GM12864 (cell line): ENCODE measurements around the gene TOM1.
A peak's percentile ranks its signal among the peaks of the same experiment; 100 is the strongest.

Experiments used
- DNase-seq: peaks from one replicate; pipeline ENCODE4 v3.0.0-alpha.2; 2011; ENCODE audit warnings: low read depth
- H3K4me3 ChIP-seq: 2 replicates; pipeline ENCODE4 v1.5.1; 2011; ENCODE audit warnings: mild to moderate bottlenecking, low read depth, low read length, control low read depth
- TF ChIP-seq, protein P1 (sequence below): IDR thresholded peaks from 2 replicates; pipeline ENCODE4 v1.5.1; 2011; ENCODE audit warnings: low read depth, mild to moderate bottlenecking, moderate library complexity, low read length, control low read depth, inconsistent platforms; ENCODE audit errors: missing control alignments

The TOM1 gene

DNA sequence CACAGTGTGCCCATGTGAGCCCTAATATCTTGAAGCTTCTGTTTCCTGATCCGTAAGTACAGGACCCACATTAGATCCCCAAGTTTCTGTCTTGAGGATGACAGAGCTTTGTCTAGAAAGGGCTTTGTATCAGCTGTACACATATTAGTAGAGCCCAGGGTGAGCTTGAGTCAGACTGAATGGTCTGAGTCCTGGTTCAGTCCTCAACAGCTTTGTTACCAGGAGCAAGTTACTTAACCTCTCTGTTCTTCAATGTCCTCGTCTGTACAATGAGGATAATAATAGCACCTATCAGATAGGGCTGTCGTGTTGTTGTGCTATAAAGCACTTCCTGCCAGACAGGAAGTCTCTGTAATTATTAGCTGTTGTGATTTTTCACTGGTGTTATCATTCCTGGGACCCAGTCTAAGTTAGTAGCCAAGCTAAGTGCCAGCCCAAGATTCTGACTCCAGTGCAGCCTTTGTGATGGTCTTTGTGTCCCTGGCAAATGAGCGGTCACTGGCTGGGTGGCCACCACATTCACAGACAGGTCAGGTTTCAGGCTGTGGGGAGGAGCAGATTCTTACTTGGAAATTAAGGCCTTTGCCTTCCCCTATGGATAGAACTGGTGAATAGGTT, 6.8 kb downstream of the TOM1 start:
- no peak for DNase-seq
- TF ChIP-seq, protein P1, sequence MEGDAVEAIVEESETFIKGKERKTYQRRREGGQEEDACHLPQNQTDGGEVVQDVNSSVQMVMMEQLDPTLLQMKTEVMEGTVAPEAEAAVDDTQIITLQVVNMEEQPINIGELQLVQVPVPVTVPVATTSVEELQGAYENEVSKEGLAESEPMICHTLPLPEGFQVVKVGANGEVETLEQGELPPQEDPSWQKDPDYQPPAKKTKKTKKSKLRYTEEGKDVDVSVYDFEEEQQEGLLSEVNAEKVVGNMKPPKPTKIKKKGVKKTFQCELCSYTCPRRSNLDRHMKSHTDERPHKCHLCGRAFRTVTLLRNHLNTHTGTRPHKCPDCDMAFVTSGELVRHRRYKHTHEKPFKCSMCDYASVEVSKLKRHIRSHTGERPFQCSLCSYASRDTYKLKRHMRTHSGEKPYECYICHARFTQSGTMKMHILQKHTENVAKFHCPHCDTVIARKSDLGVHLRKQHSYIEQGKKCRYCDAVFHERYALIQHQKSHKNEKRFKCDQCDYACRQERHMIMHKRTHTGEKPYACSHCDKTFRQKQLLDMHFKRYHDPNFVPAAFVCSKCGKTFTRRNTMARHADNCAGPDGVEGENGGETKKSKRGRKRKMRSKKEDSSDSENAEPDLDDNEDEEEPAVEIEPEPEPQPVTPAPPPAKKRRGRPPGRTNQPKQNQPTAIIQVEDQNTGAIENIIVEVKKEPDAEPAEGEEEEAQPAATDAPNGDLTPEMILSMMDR = no peak
- H3K4me3 ChIP-seq = no peak overlapping the region

DNA sequence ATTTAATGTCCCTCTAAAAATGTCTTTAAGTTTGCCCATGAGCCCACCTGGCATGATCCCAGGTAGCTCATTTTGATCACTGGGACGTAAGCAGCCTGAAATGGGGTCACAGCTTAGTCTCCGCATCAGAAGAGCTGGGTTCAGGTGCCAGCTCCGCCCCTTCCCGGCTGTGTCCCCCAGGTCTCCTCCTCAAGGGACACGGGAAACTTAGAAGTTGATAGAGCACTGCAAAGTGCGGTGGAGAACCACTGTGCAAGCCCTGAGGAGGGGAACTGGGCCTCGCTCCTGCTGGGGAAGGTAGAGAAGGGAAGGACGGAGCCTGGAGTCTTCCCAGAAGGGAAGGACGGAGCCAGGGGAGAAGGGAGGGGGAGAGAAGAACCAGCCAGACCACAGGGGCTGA, 7.7 kb downstream of the TOM1 start:
- DNase-seq = no peak
- TF ChIP-seq, protein P1 = no peak
- H3K4me3 ChIP-seq = no peak overlapping the region

DNA sequence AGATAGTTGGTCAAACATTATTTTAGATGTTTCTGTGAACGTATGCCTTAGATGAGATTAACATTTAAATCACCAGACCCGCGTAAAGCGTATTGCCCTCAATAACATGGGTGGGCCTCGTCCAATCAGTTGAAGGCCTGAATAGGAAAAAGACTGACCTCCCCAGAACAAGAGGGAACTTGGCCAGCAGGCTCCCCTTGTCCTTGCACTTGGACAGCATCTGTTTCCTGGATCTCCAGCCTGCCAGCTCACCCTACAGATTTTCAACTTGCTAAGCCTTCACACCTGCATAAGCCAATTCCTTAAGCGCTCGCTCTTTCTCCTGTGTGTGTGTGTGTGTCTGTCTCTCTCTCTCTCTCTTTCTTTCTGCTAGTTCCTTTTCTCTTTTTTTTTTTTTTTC, 8.2 kb downstream of the TOM1 start:
- DNase-seq = no peak
- TF ChIP-seq, protein P1 = no peak
- H3K4me3 ChIP-seq = no peak overlapping the region

DNA sequence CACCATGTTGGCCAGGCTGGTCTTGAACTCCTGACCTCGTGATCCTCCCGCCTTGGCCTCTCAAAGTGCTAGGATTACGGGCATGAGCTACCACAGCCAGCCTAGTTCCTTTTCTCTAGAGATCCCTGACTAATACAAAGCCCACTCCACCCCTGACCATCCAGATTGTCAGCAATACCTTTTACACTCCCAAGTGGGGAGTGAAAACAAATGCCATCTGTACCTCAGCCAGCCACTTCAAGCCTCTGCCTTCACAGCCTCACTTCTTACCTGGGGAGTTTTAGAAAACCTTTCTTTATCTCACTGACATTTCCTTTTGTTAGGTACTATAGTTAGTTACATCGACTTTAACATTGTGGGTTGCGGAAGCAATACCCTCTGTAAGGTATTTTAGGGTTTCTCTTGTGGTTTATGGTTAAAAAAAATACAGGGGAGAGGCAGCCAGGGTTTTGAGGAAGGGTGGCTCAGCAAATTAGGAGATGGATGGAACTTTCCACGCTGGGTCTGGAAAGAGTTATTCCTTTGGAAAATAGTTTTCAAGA, 8.9 kb downstream of the TOM1 start:
- DNase-seq = peak; percentile 78
- no peak overlapping the region for H3K4me3 ChIP-seq
- TF ChIP-seq, protein P1 = no peak

DNA sequence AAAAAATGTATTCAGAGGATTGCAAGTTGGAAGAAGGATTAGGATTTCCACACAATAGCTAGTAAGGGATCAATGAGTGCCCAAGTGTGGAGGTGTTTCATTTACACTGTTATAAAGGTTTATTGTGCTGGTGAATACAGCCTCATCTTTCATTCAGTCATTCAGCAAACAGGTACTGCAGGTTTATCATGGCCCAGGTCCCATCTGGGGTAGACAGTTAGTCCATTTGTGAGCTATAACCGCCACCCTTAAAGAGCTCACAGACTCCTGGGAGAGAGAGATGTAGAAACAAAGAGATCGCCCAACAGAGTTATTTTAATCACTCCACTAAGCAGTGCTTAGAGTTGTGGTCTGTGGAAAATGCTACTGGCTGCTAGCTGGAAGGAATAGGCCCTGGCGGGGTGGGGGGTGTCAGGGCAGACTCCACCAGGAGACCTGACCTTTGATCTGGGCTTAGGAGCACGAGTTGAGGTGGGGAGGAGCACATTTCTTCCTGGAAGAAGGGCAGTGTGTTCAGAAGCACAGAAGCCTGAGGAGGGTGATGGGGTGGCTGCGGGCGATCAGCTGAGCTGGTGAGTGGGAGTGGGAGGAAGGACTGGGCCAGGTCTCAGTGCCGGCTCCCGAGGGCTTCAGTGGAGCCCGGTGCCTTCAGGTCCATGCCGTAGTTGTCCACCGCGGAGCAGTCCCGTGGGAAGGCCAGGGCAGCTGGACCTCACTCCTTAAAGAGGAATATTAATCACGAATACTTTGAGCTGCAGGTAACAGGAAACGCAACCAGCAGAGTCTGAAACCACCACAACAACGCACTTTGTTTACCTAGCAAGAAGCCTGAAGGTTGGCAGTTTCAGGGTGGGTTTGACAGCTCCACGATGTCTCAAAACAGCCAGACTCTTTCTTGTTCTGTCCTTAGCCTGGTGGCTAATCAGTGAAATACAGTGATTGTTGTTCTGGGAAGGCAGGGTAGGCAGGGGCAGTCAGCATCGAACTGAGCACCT, 11.2 kb downstream of the TOM1 start:
- no peak overlapping the region for H3K4me3 ChIP-seq
- DNase-seq = peak; percentile 35
- TF ChIP-seq, protein P1 = peak; percentile 27

DNA sequence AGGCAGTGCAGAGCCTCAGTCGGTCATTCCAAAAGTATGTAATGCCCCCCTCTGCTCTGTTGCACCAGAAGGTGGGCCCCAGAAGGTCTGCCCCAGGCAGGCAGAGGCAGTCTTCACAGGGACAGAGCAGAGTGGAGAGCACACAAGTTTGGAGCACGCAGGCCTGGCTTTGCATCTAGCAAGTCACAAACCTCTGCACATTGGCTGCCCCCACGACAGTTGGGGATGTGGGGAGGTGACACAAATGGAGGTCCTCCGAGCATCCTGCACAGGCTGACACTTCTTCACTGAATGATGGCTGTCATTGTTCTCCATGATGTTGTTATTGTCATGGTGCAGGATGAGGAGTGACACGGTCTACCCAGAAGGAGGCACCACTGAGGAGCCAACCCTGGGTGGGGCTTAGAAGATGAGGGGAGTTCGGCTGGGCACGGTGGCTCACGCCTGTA, 11.9 kb downstream of the TOM1 start:
- TF ChIP-seq, protein P1 = no peak
- DNase-seq = no peak
- H3K4me3 ChIP-seq = no peak overlapping the region
